ENCODE results near the gene SLC45A3.
A peak's percentile ranks its signal among the peaks of the same experiment; 100 is the strongest.

- no peak for TF ChIP-seq CTCF (IDR thresholded peaks at IDR 0.05; ENCODE audit: low read depth, low read length, missing input control)
- TF ChIP-seq EGR1 (IDR thresholded peaks at IDR 0.05; ENCODE audit: low read depth in 2 of 2), result no peak
- no peak for TF ChIP-seq REST (IDR thresholded peaks at IDR 0.05)
- no peak for TF ChIP-seq JUND (IDR thresholded peaks at IDR 0.05)
- no peak for TF ChIP-seq ZBTB33 (IDR thresholded peaks at IDR 0.05)
- peak; percentile 82 for TF ChIP-seq NR2F2 (IDR thresholded peaks at IDR 0.05)
- no peak for TF ChIP-seq RAD21 (IDR thresholded peaks at IDR 0.05)
- TF ChIP-seq FOXA1 (IDR thresholded peaks at IDR 0.05), result no peak
- TF ChIP-seq ATF3 (IDR thresholded peaks at IDR 0.05), result no peak
- no peak for TF ChIP-seq SP1 (IDR thresholded peaks at IDR 0.05)
- TF ChIP-seq TAF1 (conservative IDR thresholded peaks at IDR 0.05), result no peak
- TF ChIP-seq YY1 (IDR thresholded peaks at IDR 0.05), result no peak
- TF ChIP-seq GABPA (IDR thresholded peaks at IDR 0.05 in 1 of 2, conservative IDR thresholded peaks at IDR 0.05 in 1 of 2), result no peak
- TF ChIP-seq MAX (IDR thresholded peaks at IDR 0.05), result no peak
These were observed 18.7 kb downstream of the SLC45A3 start for GRCh38 chr1:205661429-205662134.

Data from liver (tissue), 3 donors.